ENCODE data around the gene CALD1. TPM values are rescaled to one million over a fixed set of nuclear protein-coding genes. Genes with fewer than 3 reads are reported as not detected.

CALD1 gene
- total and polyA plus RNA-seq, 2 experiments from 2014 or later, result 132 to 842 TPM

GRCh38 chr7:134963036-134963435 is 183.6 kb downstream of the CALD1 start (continued):
- TF ChIP-seq, protein P1, sequence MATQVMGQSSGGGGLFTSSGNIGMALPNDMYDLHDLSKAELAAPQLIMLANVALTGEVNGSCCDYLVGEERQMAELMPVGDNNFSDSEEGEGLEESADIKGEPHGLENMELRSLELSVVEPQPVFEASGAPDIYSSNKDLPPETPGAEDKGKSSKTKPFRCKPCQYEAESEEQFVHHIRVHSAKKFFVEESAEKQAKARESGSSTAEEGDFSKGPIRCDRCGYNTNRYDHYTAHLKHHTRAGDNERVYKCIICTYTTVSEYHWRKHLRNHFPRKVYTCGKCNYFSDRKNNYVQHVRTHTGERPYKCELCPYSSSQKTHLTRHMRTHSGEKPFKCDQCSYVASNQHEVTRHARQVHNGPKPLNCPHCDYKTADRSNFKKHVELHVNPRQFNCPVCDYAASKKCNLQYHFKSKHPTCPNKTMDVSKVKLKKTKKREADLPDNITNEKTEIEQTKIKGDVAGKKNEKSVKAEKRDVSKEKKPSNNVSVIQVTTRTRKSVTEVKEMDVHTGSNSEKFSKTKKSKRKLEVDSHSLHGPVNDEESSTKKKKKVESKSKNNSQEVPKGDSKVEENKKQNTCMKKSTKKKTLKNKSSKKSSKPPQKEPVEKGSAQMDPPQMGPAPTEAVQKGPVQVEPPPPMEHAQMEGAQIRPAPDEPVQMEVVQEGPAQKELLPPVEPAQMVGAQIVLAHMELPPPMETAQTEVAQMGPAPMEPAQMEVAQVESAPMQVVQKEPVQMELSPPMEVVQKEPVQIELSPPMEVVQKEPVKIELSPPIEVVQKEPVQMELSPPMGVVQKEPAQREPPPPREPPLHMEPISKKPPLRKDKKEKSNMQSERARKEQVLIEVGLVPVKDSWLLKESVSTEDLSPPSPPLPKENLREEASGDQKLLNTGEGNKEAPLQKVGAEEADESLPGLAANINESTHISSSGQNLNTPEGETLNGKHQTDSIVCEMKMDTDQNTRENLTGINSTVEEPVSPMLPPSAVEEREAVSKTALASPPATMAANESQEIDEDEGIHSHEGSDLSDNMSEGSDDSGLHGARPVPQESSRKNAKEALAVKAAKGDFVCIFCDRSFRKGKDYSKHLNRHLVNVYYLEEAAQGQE (IDR thresholded peaks at IDR 0.05; ENCODE audit: unreplicated experiment), result no peak
- no peak for TF ChIP-seq CTCF (conservative IDR thresholded peaks at IDR 0.05; ENCODE audit: low read depth in 2 of 2)

DNA sequence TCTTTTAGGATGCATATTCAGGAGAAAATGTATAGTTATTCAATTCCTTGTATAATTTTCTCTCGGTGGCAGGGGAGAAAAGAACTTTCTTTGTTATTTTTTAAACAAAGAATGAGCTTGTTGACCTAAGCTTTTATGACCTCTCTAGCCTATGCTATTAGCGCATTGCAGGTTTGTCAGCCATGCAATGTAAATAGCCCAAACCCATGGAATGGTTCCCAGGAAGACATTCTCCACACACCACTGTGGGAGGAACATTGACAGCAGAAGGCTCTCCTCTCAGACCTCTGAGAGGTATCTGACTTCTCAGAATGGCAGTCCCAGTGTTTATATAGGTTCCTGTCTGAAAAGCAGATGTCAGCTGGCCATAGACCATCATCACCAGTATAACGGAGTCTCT is 187.3 kb downstream of the CALD1 start:
- no peak overlapping the region for H3K27ac Mint-ChIP-seq
- TF ChIP-seq NANOG (IDR thresholded peaks at IDR 0.05; ENCODE audit: borderline replicate concordance) (no peak), ETS1 (IDR thresholded peaks at IDR 0.05) (no peak), ZNF331 (CRISPR knock-in tag; IDR thresholded peaks at IDR 0.05; ENCODE audit: low read depth) (no peak), ZNF462 (CRISPR knock-in tag; IDR thresholded peaks at IDR 0.05) (no peak), EZH2 (IDR thresholded peaks at IDR 0.05; ENCODE audit: low read depth, unreplicated experiment) (no peak), EZH2phosphoT487 (IDR thresholded peaks at IDR 0.05; ENCODE audit: unreplicated experiment) (no peak)
- TF ChIP-seq, protein P1 (IDR thresholded peaks at IDR 0.05; ENCODE audit: unreplicated experiment), result no peak

More for the DNA sequence above, 187.3 kb downstream of the CALD1 start:
- ATAC-seq (no peak), DNase-seq (ENCODE audit: low spot score) (no peak)
- Histone ChIP-seq H4K20me1 (replicated peaks; ENCODE audit: insufficient read depth) (no peaks in the 10 kb centered on the region; the same call in none of the 2 replicates), H3K36me3 (ENCODE audit: insufficient read depth) (peaks cover 27% of the 10 kb centered on the region; the same call in 1 of the 2 replicates), H3K27me3 (ENCODE audit: insufficient read depth) (no peaks in the 10 kb centered on the region), H3K4me2 (no peak overlapping the region), H3K79me2 (replicated peaks; ENCODE audit: insufficient read depth) (no peaks in the 10 kb centered on the region), H3F3A (replicated peaks; ENCODE audit: low read depth) (no peaks in the 10 kb centered on the region), H2AFZ (no peak overlapping the region), H3K9me2 (ENCODE audit: insufficient read depth) (no peaks in the 10 kb centered on the region), H3K4me1 (ENCODE audit: insufficient read depth) (no peaks in the 10 kb centered on the region), H3K27ac (ENCODE audit: low read depth) (no peak overlapping the region), H3K4me3 (no peak overlapping the region)
- peaks cover 25% of the 10 kb centered on the region for H3K36me3 Mint-ChIP-seq (ENCODE audit: low read depth)
- H3K4me3 Mint-ChIP-seq, result no peak overlapping the region
- H3K4me1 Mint-ChIP-seq, result no peaks in the 10 kb centered on the region
- H3K27me3 Mint-ChIP-seq (ENCODE audit: insufficient read depth, low read depth, poor library complexity), result no peaks in the 10 kb centered on the region
- no peaks in the 10 kb centered on the region for H3K9me3 Mint-ChIP-seq

All from GM23338 (cell line).